NCI-H526 (cell line): Measurements from ENCODE around the gene LRRC4.

Source experiments
- DNase-seq, 2 experiments: peaks; one replicate each; lab custom pipeline; 2025; lab: John Stamatoyannopoulos, UW

LRRC4 gene

GRCh38 chr7:128030654-128031611, at the start of gene LRRC4:
Gene LRRC4 (minus strand): TSS chr7:128031437. CDS start chr7:128030640, 797 bp downstream.
- DNase-seq, result peak in 1 of 2 experiments; percentile 85

- no peak for DNase-seq
These were observed 48.9 kb upstream of the LRRC4 start for GRCh38 chr7:128080169-128080568.

GRCh38 chr7:128078309-128078708, 47.1 kb upstream of the LRRC4 start:
- DNase-seq, result no peak

GRCh38 chr7:128076796-128077271, 45.6 kb upstream of the LRRC4 start:
- no peak for DNase-seq

GRCh38 chr7:128076196-128076795, 45.1 kb upstream of the LRRC4 start:
- no peak for DNase-seq

- DNase-seq, result no peak
These were observed 44.2 kb upstream of the LRRC4 start for GRCh38 chr7:128075242-128076095.

GRCh38 chr7:128074736-128075135, 43.5 kb upstream of the LRRC4 start:
- DNase-seq, result no peak

GRCh38 chr7:128074336-128074735, 43.1 kb upstream of the LRRC4 start:
- no peak for DNase-seq

- no peak for DNase-seq
These were observed 42.6 kb upstream of the LRRC4 start for GRCh38 chr7:128073671-128074310.

GRCh38 chr7:128071801-128072200, 40.6 kb upstream of the LRRC4 start:
- DNase-seq, result no peak

GRCh38 chr7:128071376-128071775, 40.1 kb upstream of the LRRC4 start:
- DNase-seq, result no peak

- DNase-seq, result no peak
These were observed 38.4 kb upstream of the LRRC4 start for GRCh38 chr7:128069373-128070364.

- no peak for DNase-seq
These were observed 37.5 kb upstream of the LRRC4 start for GRCh38 chr7:128068785-128069184.

GRCh38 chr7:128067983-128068382, 36.7 kb upstream of the LRRC4 start:
- DNase-seq, result no peak

- DNase-seq, result no peak
These were observed 35.6 kb upstream of the LRRC4 start for GRCh38 chr7:128066858-128067257.

- DNase-seq, result no peak
These were observed 35.2 kb upstream of the LRRC4 start for GRCh38 chr7:128066395-128066794.

GRCh38 chr7:128065872-128066271, 34.6 kb upstream of the LRRC4 start:
- no peak for DNase-seq

- no peak for DNase-seq
These were observed 31.9 kb upstream of the LRRC4 start for GRCh38 chr7:128063088-128063487.

GRCh38 chr7:128060018-128060417, 28.8 kb upstream of the LRRC4 start:
- no peak for DNase-seq
